ENCODE measurements around the gene MYF6.

DNA sequence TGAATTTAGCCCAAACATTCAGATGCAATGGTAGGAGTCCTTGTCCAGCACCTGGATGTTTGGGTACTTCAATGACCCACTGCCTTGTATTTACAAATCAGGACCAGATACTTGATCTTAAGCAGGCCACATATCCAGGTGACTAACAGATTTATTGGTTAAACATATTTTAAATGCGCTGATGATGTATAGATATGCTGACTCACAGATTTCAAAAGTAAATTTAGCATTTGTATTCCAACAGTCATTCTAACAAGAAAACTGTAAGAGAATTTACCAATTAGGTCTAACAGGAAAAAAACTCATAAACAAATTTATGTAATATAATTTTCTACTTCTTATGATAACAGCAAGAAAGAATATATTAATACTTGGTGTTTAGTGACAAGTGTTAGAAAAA is 29.4 kb upstream of the MYF6 start:
- TF ChIP-seq, protein P1, sequence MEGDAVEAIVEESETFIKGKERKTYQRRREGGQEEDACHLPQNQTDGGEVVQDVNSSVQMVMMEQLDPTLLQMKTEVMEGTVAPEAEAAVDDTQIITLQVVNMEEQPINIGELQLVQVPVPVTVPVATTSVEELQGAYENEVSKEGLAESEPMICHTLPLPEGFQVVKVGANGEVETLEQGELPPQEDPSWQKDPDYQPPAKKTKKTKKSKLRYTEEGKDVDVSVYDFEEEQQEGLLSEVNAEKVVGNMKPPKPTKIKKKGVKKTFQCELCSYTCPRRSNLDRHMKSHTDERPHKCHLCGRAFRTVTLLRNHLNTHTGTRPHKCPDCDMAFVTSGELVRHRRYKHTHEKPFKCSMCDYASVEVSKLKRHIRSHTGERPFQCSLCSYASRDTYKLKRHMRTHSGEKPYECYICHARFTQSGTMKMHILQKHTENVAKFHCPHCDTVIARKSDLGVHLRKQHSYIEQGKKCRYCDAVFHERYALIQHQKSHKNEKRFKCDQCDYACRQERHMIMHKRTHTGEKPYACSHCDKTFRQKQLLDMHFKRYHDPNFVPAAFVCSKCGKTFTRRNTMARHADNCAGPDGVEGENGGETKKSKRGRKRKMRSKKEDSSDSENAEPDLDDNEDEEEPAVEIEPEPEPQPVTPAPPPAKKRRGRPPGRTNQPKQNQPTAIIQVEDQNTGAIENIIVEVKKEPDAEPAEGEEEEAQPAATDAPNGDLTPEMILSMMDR (IDR thresholded peaks at IDR 0.05; ENCODE audit: low read depth, low read length): no peak
- no peak for TF ChIP-seq MAX (IDR thresholded peaks at IDR 0.05; ENCODE audit: low read depth, low read length)
- no peak for TF ChIP-seq POLR2A (IDR thresholded peaks at IDR 0.05; ENCODE audit: extremely low read depth, insufficient read length)
- TF ChIP-seq MYC (IDR thresholded peaks at IDR 0.05; ENCODE audit: low read depth, low read length): no peak

All from NB4 (cell line).